ENCODE results near the gene ETFA. TPM values are rescaled to one million over a fixed set of nuclear protein-coding genes. Genes with fewer than 3 reads are reported as not detected.

ETFA gene
- total and polyA plus RNA-seq, 4 experiments from 2014 or later: 47.7 to 106 (median 76.5) TPM

GRCh38 chr15:76168237-76168984 lies 142.9 kb downstream of the ETFA start:
- CTCF ChIA-PET (ENCODE audit: partially characterized antibody): no interaction called here
- Histone ChIP-seq H3K4me3 (ENCODE audit: low read length in 2 of 2) (no peak overlapping the region), H3K27ac (ENCODE audit: low read depth, low read length) (no peak overlapping the region), H3K36me3 (ENCODE audit: insufficient read depth, low read length) (no peaks in the 10 kb centered on the region), H3K4me1 (ENCODE audit: insufficient read depth, low read length) (no peaks in the 10 kb centered on the region), H3K27me3 (ENCODE audit: insufficient read depth, low read length) (no peaks in the 10 kb centered on the region), H3K9me3 (ENCODE audit: control insufficient read depth in 1 of 2, low read length in 2 of 2) (no peaks in the 10 kb centered on the region)
- H3K4me1 Mint-ChIP-seq: no peaks in the 10 kb centered on the region
- H3K27me3 Mint-ChIP-seq: peaks cover 0 to 4% of the 10 kb centered on the region in 2 donors
- H3K27ac Mint-ChIP-seq: no peak overlapping the region
- no peaks in the 10 kb centered on the region for H3K36me3 Mint-ChIP-seq
- intact Hi-C loops (cut with micrococcal nuclease): no loop called here
- H3K9me3 Mint-ChIP-seq: no peaks in the 10 kb centered on the region
- H3K4me3 Mint-ChIP-seq: no peak overlapping the region
- DNase-seq: no peak
- POLR2A ChIA-PET (ENCODE audit: partially characterized antibody): no interaction called here

- POLR2A ChIA-PET (ENCODE audit: partially characterized antibody): no interaction called here
- Mint-ChIP-seq H3K9me3 (no peaks in the 10 kb centered on the region), H3K27me3 (no peaks in the 10 kb centered on the region), H3K4me1 (no peaks in the 10 kb centered on the region), H3K4me3 (no peak overlapping the region), H3K36me3 (no peaks in the 10 kb centered on the region), H3K27ac (no peak overlapping the region)
- Histone ChIP-seq H3K4me3 (ENCODE audit: low read length in 2 of 2) (no peak overlapping the region), H3K4me1 (ENCODE audit: insufficient read depth, low read length) (no peaks in the 10 kb centered on the region), H3K27me3 (ENCODE audit: insufficient read depth, low read length) (no peaks in the 10 kb centered on the region), H3K36me3 (ENCODE audit: insufficient read depth, low read length) (no peaks in the 10 kb centered on the region), H3K9me3 (ENCODE audit: control insufficient read depth in 1 of 2, low read length in 2 of 2) (no peaks in the 10 kb centered on the region), H3K27ac (ENCODE audit: low read depth, low read length) (no peak overlapping the region)
- DNase-seq: no peak
- CTCF ChIA-PET (ENCODE audit: partially characterized antibody): interaction anchor here (0.9 kb wide), 1 partner anchor 16 kb away, joined by 3 read pairs; no protein-coding TSS in a partner anchor
- intact Hi-C loops (cut with micrococcal nuclease): no loop called here
Measured at GRCh38 chr15:76165951-76166350, 145.3 kb downstream of the ETFA start.

Other genes with a start within 250 kb of the ETFA start
- not detected for gene ISL2, start 25.3 kb upstream of the ETFA start, total RNA-seq
- gene ISL2, start 25.3 kb upstream of the ETFA start, polyA plus RNA-seq: not detected

Measured in CD4-positive, alpha-beta memory T cell (primary cell).